ENCODE results near the gene DOCK1.

The DOCK1 gene

DNA sequence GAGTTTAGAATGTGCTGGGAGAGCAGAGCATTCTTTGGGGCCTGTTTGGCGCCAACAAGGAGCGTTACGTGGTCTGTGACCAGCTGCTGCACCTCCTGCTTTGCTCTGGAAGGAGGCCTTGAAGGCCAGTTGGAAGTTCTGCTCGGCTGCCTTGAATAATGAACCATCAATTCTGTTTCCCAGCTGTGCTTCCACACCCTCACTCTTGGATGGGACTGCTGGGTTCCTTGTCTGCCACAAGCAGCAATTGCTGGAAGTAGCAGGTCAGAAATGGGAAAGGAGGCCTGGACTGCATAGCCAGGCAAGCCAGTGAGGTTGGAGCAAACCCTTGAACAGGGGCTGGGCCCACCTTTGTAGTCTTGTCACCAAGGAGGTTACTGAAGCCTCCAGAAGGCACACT lies 377.8 kb downstream of the DOCK1 start:
- TF ChIP-seq, protein P1, sequence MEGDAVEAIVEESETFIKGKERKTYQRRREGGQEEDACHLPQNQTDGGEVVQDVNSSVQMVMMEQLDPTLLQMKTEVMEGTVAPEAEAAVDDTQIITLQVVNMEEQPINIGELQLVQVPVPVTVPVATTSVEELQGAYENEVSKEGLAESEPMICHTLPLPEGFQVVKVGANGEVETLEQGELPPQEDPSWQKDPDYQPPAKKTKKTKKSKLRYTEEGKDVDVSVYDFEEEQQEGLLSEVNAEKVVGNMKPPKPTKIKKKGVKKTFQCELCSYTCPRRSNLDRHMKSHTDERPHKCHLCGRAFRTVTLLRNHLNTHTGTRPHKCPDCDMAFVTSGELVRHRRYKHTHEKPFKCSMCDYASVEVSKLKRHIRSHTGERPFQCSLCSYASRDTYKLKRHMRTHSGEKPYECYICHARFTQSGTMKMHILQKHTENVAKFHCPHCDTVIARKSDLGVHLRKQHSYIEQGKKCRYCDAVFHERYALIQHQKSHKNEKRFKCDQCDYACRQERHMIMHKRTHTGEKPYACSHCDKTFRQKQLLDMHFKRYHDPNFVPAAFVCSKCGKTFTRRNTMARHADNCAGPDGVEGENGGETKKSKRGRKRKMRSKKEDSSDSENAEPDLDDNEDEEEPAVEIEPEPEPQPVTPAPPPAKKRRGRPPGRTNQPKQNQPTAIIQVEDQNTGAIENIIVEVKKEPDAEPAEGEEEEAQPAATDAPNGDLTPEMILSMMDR (IDR thresholded peaks at IDR 0.05; ENCODE audit: poor library complexity, severe bottlenecking), result no peak
- Histone ChIP-seq H3K27ac (ENCODE audit: poor library complexity, severe bottlenecking) (no peak overlapping the region), H3K27me3 (ENCODE audit: insufficient read depth, poor library complexity, severe bottlenecking) (no peaks in the 10 kb centered on the region), H3K9me3 (ENCODE audit: severe bottlenecking) (no peaks in the 10 kb centered on the region), H3K4me1 (ENCODE audit: insufficient read depth, poor library complexity, severe bottlenecking) (no peaks in the 10 kb centered on the region), H3K4me3 (ENCODE audit: severe bottlenecking) (no peak overlapping the region), H3K36me3 (ENCODE audit: low read depth) (no peaks in the 10 kb centered on the region; the same call in 1 of the 2 replicates)
- DNase-seq (ENCODE audit: low spot score), result no peak
- no peak for ATAC-seq (ENCODE audit: low read depth)

DNA sequence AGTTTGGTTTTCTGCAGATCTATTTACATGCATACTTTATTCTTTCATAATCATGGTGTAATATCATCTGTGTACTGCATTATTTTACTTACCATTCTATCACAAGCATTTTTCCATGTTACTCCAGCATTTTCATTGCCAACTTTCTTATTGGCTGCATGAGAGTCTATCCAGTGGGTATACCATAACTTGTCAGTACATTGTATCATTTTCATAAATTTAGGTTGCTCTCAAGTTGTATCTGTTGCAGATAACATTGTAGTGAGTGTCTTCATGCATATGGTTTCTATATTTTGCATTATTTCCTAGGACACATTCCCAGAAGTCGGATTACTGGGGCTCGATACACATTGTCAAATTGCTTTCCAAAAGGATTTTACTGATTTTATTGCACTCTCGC lies 378.3 kb downstream of the DOCK1 start:
- H3K9me3 ChIP-seq (ENCODE audit: severe bottlenecking), result no peaks in the 10 kb centered on the region
- H3K4me3 ChIP-seq (ENCODE audit: severe bottlenecking), result no peak overlapping the region
- TF ChIP-seq, protein P1 (IDR thresholded peaks at IDR 0.05; ENCODE audit: poor library complexity, severe bottlenecking), result no peak
- no peaks in the 10 kb centered on the region; the same call in 1 of the 2 replicates for H3K36me3 ChIP-seq (ENCODE audit: low read depth)
- no peak for ATAC-seq (ENCODE audit: low read depth)
- no peaks in the 10 kb centered on the region for H3K4me1 ChIP-seq (ENCODE audit: insufficient read depth, poor library complexity, severe bottlenecking)
- H3K27ac ChIP-seq (ENCODE audit: poor library complexity, severe bottlenecking), result no peak overlapping the region
- H3K27me3 ChIP-seq (ENCODE audit: insufficient read depth, poor library complexity, severe bottlenecking), result no peaks in the 10 kb centered on the region
- DNase-seq (ENCODE audit: low spot score), result no peak

DNA sequence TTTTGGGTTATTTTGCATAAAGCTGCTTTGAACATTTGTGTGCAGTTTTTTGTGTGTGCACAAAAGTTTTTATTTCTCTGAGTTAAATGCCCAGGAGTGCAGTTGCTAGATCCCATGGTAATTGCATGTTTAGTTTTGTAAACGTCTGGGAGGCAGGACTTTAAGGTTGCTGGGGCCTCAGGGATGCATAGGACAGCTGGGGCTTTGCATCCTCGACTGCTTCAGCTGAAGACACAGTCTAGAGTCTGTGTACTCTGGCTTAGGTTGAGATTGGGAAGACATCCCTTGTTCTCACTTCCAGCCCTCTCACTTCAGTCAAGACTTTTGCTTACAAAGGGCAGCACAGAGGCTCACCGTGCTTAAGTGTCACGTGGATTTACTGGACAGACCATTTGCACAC lies 385.6 kb downstream of the DOCK1 start:
- Histone ChIP-seq H3K27me3 (ENCODE audit: insufficient read depth, poor library complexity, severe bottlenecking) (no peaks in the 10 kb centered on the region), H3K36me3 (ENCODE audit: low read depth) (no peaks in the 10 kb centered on the region; the same call in 1 of the 2 replicates), H3K4me1 (ENCODE audit: insufficient read depth, poor library complexity, severe bottlenecking) (no peaks in the 10 kb centered on the region), H3K4me3 (ENCODE audit: severe bottlenecking) (no peak overlapping the region), H3K27ac (ENCODE audit: poor library complexity, severe bottlenecking) (no peak overlapping the region), H3K9me3 (ENCODE audit: severe bottlenecking) (no peaks in the 10 kb centered on the region)
- TF ChIP-seq, protein P1 (IDR thresholded peaks at IDR 0.05; ENCODE audit: poor library complexity, severe bottlenecking), result no peak
- no peak for DNase-seq (ENCODE audit: low spot score)
- no peak for ATAC-seq (ENCODE audit: low read depth)

DNA sequence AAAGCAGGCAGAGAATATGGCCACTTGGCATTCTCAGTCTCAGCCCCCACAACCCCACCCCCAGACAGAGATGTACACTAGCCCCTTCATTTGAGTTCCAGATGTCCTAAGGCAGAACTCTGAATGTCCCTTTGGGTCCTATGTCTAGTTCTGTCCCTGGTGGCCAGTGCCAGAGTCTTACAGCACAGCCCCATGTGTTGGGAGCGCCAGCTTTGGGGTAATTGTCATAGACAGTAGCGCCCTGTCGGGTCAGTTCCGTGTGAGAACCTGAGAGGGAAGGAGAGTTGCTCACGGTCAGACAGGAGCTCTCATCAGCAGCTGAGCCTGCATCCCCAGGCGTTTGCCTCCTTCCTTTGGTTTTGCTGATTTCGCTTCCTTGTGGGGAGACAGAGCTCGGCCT lies 386.1 kb downstream of the DOCK1 start:
- no peaks in the 10 kb centered on the region for H3K9me3 ChIP-seq (ENCODE audit: severe bottlenecking)
- H3K4me1 ChIP-seq (ENCODE audit: insufficient read depth, poor library complexity, severe bottlenecking), result no peaks in the 10 kb centered on the region
- H3K4me3 ChIP-seq (ENCODE audit: severe bottlenecking), result no peak overlapping the region
- DNase-seq (ENCODE audit: low spot score) (no peak), ATAC-seq (ENCODE audit: low read depth) (no peak)
- TF ChIP-seq, protein P1 (IDR thresholded peaks at IDR 0.05; ENCODE audit: poor library complexity, severe bottlenecking), result no peak
- no peaks in the 10 kb centered on the region for H3K27me3 ChIP-seq (ENCODE audit: insufficient read depth, poor library complexity, severe bottlenecking)
- H3K36me3 ChIP-seq (ENCODE audit: low read depth), result no peaks in the 10 kb centered on the region; the same call in 1 of the 2 replicates
- H3K27ac ChIP-seq (ENCODE audit: poor library complexity, severe bottlenecking), result no peak overlapping the region

DNA sequence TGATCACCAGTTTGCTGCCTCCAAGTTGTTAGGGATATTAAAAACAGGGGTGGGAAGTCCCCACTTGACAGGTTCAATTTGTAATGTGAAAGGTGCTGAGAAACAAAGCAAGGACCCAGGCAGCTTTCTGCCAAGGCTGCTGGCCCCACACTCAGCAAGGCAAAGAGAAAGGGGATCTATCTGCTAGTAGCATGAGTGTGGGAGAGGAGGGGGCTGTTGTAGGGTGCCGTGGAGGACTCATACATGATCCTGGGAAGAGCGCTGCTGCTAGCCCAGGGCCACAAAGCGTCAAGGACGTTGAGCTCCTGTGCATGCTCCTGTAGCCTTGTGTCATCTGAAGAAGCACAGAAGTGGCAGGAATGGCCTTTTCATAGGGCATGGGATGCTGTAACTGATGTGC lies 387.7 kb downstream of the DOCK1 start:
- H3K9me3 ChIP-seq (ENCODE audit: severe bottlenecking), result no peaks in the 10 kb centered on the region
- no peaks in the 10 kb centered on the region for H3K4me1 ChIP-seq (ENCODE audit: insufficient read depth, poor library complexity, severe bottlenecking)
- TF ChIP-seq, protein P1 (IDR thresholded peaks at IDR 0.05; ENCODE audit: poor library complexity, severe bottlenecking), result no peak
- no peaks in the 10 kb centered on the region for H3K27me3 ChIP-seq (ENCODE audit: insufficient read depth, poor library complexity, severe bottlenecking)
- no peak for DNase-seq (ENCODE audit: low spot score)
- no peak overlapping the region for H3K4me3 ChIP-seq (ENCODE audit: severe bottlenecking)
- no peak for ATAC-seq (ENCODE audit: low read depth)
- H3K27ac ChIP-seq (ENCODE audit: poor library complexity, severe bottlenecking), result no peak overlapping the region
- no peaks in the 10 kb centered on the region; the same call in 1 of the 2 replicates for H3K36me3 ChIP-seq (ENCODE audit: low read depth)

Measured in RWPE2 (cell line).